PFSK-1 (cell line): Measurements from ENCODE around the gene MN1.

Experiments
- FOXP2 ChIP-seq: optimal IDR thresholded peaks from 2 replicates; pipeline ENCODE3; 2011; ENCODE audit warnings: borderline replicate concordance, control low read depth, inconsistent platforms; ENCODE audit not compliant: insufficient read depth; ENCODE audit errors: extremely low read length, extremely low read depth
- POLR2AphosphoS5 ChIP-seq: IDR thresholded peaks from 2 replicates; pipeline ENCODE4 v1.6.1; 2012; ENCODE audit warnings: low read depth, mild to moderate bottlenecking, control low read depth, low read length, moderate library complexity
- REST ChIP-seq, 2 experiments: IDR thresholded peaks; 2 replicates each; pipeline versions ENCODE4 v1.6.1 to v1.8.0; 2011 to 2012; ENCODE audit warnings: low read depth in 2 of 2, low read length in 2 of 2, control low read depth in 1 of 2, inconsistent platforms in 1 of 2, mild to moderate bottlenecking in 1 of 2, moderate library complexity in 1 of 2; ENCODE audit not compliant: insufficient read depth in 1 of 2
- SIN3A ChIP-seq: IDR thresholded peaks from 2 replicates; pipeline ENCODE4 v1.6.1; 2012; ENCODE audit warnings: mild to moderate bottlenecking, low read length, moderate library complexity, borderline replicate concordance; ENCODE audit not compliant: insufficient read depth
- TAF1 ChIP-seq: IDR thresholded peaks from 2 replicates; pipeline ENCODE4 v1.6.1; 2012; ENCODE audit warnings: low read length, control low read depth, borderline replicate concordance; ENCODE audit not compliant: insufficient read depth

MN1 gene

GRCh38 chr22:27827604-27828587, 26.3 kb upstream of the MN1 start:
- TF ChIP-seq POLR2AphosphoS5 (no peak), REST (IDR thresholded peaks at IDR 0.05; ENCODE audit: insufficient read depth in 1 of 2, low read depth in 2 of 2, low read length in 2 of 2) (no peak), TAF1 (no peak), FOXP2 (no peak), SIN3A (no peak)

GRCh38 chr22:27825174-27825573, 23.6 kb upstream of the MN1 start:
- TF ChIP-seq REST (IDR thresholded peaks at IDR 0.05; ENCODE audit: insufficient read depth in 1 of 2, low read depth in 2 of 2, low read length in 2 of 2): no peak
- TF ChIP-seq SIN3A: no peak

DNA sequence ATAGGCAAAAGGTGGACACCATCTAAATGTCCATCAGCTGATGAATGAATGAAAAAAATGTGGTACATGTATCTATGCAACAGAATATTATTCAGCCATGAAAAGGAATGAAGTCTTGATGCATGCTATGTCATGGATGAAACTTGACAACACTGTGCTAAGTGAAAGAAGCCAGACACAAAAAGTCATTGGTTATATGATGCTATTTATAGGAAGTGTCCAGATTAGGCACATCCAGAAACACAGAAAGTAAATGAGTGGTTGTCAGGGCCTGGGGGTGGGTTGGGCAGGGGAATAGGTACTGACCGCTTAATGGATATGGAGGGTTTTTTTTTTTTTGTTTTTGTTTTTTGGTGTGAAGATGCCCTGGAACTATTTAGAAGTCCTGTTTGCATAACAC, 21.7 kb upstream of the MN1 start:
- TF ChIP-seq SIN3A: no peak
- no peak for TF ChIP-seq REST (IDR thresholded peaks at IDR 0.05; ENCODE audit: insufficient read depth in 1 of 2, low read depth in 2 of 2, low read length in 2 of 2)
- no peak for TF ChIP-seq POLR2AphosphoS5
- TF ChIP-seq FOXP2: no peak
- TF ChIP-seq TAF1: no peak

DNA sequence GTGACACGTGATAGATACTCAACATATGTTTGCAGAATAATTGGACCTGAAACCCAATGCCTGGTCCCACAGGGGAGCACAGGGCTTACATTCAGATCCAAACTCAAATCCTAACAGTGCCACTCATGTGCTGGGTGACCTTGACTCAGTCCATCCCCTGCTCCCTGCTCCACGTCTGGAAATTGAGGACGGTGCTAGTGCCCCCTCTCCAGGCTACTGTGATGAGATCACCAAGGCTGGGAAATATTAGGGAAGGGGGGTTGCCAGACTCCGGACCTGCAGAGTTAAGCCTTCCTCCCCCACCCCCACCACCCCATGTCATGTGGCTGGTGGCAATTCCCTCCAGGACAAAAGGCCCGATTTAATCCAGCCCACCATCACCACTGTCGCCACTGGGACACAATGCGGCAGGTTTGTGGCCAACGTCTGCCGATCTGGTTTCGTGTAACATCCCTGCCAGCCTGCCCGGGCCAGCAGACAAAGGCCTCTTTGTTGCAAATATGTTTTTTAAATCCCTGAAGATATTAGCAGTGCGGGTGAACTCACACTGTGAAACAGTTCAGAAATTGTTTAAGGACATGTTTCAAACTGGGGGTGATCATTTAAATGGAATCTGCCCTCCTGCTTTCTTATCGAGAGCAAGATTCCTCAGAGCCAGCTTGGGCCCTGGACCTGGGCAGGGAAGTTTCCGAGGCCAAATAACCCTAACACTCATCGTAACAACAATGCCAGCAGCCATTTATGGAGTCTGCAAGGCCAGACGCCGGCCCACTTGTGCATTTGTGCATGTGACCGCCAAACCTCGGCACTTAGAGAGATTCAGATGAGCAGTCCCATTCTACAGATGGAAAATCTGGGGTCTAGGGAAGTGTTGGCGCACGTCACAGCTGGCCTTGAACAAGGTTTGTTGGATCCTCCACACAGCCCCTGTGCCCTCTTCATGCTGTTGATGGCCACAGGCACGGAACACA, 19.6 kb upstream of the MN1 start:
- no peak for TF ChIP-seq REST (IDR thresholded peaks at IDR 0.05; ENCODE audit: insufficient read depth in 1 of 2, low read depth in 2 of 2, low read length in 2 of 2)
- TF ChIP-seq FOXP2: no peak
- no peak for TF ChIP-seq SIN3A
- TF ChIP-seq TAF1: no peak
- TF ChIP-seq POLR2AphosphoS5: no peak
